Forelimb muscle (tissue), 1 donor: ENCODE measurements around the gene POC1A. TPM values are rescaled to one million over a fixed set of nuclear protein-coding genes. Genes with fewer than 3 reads are reported as not detected.
"Not testable (repeated sequence)": the region's sequence is repeated elsewhere in the genome, so short reads cannot be mapped to it uniquely, and the experiment has no call there.

Experiments used
- DNase-seq: peaks from one replicate; pipeline ENCODE4 v3.0.0-alpha.2; 2013; ENCODE audit warnings: low read depth
- polyA plus RNA-seq: library from polyadenylated mRNA; unstranded; fragments of 120-200 nt; gene quantifications from one replicate; pipeline ENCODE4 v1.2.1, GENCODE V29; 2013; ENCODE audit not compliant: insufficient read length

The POC1A gene
- polyA plus RNA-seq, 1 donor = 3.7 TPM

DNA sequence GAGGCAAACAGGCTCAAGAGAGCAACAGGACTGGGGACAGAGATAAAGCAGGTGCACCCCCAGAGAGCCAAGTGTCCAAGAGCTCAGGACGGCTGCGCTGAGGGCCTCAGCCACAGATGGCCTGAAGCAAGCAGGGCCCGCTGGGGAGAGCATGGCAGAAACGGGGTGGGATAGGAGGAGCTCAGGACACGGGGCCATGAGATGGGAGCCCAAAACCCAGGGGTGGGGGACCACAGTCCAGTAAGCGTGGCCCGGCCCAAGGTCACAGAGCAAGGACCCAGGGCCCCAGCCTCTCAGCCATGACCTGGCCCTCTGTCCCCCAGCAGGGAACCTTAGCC, 107.4 kb downstream of the POC1A start:
- no peak for DNase-seq

DNA sequence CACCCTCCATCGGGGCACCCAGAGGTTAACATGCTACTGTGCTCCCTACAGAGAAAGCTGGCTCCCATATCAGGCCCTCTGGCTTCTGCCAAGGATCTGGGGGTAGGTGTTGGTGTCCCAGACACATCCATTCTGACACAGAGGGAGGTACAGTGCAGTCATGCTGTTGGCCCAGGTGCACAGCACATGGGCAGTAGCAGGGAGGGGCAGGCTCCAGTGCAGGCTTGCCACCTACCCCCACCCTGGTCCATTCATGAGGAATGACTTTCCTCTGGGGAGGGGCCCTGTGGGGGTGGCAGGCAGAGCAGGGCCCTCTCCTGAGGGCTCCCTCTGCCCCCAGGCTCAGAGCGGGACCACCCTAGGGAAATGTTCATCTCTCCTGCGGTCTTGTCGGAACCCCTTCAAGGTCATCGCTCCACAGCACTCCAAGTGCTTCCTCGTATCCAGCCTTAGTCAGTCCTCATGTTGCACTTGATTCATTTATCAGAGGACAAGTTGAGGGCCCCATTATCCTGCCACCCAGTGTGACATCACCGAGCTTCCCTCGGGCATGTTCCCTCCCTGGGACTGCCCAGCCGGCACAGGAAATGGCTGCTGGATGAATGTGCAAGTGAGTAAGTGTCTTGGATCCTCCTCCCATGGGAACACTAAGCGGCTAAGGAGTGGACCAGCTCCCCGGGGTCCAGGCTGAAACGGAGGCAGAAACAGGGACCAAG, 107.9 kb downstream of the POC1A start:
- DNase-seq = no peak

DNA sequence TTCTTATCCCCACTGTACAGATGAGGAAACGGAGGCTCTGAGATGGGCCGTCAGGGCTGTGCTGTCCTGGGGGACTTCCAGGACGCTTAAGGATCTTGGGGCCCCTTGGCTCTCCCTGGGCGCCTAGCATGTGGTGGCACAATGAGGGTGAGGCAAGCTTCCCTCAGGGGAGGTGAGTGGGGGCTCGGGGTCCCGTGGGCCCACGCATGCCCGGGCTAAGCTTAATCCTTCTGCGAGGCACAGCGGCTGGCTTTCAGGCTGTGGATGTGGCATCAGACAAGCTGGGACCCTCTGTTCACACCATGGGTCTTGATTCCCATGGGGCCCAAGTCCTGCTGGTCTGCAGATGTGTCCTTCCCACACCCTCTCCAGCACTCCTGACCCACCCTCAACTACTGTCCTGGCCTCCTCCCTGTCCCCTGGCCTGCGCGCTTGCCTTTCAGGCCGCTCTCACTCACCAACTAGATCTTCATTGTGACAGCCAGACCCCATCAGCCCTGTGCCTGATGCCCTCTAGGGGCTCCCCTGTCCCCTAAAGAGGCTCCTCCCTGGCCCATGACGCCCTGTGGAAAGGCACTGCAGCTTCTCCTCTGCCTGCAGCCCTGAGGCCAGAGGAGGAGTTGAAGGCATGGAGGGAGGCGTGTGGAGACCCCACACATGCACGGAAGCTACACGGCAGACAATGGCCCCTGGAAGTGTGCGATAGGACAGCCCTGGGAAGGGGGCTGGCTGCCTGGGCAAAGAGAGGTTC, 109.2 kb downstream of the POC1A start:
- no peak for DNase-seq

DNA sequence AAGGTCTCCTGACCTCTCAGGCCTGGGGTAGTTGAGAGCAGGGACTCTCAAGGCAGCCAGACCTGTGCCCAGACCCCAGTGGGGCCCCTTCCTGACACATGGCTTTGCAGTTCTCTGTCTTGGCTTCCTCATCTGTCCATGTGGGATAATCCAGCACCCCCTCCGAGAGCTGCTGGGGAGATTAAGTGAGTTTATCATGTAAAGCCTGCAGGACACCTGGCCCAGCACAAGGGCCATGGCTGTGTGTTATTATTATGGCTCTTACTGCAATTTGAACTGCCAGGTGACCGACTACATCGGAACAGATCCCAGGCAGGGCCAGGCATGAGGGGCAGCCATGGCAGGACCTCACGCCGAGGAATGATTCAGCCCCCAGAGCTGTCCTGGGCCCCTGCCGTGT, 110.5 kb downstream of the POC1A start:
- DNase-seq = no peak

DNA sequence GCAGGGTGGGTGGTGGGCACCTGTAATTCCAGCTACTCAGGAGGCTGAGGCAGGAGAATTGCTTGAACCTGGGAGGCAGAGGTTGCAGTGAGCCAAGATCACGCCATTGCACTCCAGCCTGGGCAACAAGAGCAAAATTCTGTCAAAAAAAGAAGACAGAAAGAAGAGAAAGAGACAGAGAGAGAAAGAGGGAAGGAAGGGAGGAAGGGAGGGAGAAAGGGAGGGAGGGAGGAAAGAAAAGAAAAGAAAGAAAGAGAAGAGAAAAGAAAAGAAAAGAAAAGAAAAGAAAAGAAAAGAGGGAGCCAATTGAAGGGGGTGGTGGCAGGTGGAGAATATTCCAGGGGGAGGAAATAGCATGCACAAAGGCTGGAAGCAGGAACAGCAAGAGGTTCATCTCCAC, 111.2 kb downstream of the POC1A start:
- not testable (repeated sequence) for DNase-seq

DNA sequence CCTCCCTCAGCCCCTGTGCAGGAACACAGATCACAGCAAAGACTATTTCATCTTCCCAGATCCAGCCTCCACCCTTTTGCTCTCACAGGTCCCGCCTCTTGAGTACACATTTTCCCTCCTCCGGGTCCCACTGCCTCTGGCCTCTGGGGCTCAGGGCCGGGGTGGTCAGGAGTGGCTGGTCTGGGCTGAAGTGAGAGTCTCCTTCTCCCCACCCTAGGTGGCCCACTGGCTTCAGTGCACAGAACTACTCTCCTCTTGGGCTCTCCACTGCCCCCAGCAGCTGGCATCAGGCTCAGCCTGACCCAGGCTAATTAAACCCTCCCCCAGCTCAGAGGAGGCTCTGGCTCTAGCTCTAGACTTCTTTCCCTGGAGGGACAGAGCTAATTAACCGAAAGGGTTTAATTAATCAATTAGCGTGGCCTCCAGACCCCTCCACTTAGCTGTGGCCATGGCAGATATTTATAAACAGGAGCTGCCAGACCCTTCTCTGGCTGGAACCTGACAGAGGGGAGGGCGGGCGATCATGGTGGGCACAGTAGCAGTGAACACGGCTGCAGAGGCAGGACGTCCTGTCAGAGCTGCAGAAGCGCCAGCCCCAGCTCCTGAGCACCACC, 113.0 kb downstream of the POC1A start:
- DNase-seq = no peak

DNA sequence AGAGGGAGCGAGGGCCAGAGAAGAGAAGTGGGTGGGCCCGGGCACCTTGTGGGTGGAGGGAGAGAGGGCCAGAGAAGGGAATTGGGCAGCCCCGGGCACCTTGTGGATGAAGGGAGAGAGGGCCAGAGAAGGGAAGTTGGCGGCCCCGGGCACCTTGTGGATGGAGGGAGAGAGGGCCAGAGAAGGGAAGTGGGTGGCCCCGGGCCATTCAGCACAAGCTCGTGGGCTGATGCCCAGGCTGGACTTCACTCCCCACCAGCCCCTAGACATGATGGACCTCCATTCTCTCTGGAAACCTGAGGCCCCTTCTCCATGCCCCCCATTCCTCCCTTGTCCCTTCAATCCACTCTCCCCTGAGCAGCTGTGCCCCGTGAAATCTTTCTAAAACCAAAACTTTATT, 113.6 kb downstream of the POC1A start:
- no peak for DNase-seq

DNA sequence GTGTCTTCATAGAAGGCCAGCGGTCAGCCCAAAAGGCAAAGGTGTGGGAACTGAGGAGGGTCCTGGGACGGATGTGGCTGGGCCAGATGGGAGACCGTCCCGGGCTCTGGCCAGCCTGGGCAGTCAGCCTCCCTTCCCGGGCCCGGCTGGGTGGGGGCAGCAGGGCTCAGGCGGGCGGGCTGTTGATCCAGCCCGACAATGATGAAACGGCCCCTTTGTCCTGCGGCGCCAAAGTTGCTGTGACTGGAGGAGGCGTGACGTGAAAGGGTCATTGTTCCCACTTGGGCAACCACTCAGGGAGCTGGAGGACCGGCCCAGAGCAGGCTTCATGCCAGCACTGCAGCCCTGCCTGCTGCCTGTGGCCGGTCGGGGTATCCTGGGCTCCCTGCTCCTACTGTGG, 114.4 kb downstream of the POC1A start:
- DNase-seq = no peak

DNA sequence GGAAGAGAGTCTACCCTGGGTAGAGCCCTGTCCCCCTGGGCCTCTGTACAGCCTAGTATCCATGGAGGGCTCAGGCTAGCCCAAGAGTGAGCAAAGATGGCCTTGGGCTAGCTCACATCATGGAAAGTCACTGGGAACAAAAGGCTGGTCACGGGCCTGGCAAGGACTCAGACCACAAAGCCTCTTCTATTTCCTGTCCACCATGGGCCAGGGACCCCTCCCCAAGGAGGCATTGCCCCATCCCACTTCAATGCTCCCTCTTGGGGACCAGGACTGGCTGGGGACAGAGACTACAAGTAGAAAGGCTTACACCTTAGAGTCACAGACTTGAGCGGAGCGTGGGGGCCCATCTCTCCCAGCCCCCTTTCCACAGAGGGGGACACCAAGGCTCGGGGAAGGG, 114.8 kb downstream of the POC1A start:
- DNase-seq = no peak

DNA sequence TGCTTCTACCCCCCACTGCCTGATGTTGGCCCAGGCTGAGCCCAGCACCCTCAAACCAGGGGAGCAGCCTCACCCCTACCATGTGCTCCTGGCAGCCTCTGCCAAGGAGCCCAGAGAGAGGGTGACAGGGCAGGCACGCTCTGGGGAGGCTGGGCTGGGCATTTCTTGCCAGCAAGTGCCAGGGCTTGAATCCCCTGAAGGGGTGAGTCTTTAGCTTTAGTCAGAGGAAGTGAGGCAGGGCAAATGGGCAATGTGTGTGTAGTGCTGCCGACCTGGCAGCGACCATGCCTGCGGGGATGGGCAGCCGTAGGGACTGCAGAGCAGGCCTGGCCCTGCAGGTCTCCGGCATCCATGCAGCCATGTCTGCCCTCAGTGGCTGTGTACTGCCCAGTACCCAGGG, 116.0 kb downstream of the POC1A start:
- DNase-seq = no peak

DNA sequence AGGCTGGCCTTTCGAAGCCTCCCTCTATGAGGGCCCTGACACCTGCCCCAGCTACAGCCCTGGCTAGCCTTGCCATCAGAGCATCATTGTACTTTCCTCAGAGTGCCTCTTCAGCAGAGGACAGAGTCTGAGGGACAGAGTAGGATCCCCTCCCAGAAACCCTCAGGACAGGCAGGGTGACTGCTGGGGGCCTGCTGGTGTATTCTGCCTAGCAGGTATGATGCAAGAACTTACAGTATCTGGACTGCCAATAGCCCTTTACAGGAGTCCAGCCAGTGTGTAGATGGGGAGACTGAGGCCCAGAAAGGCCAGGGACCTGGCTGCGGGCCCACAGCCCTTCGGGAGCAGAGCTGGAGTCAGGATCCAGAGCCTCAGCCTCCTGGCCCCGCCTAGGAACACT, 116.9 kb downstream of the POC1A start:
- no peak for DNase-seq

DNA sequence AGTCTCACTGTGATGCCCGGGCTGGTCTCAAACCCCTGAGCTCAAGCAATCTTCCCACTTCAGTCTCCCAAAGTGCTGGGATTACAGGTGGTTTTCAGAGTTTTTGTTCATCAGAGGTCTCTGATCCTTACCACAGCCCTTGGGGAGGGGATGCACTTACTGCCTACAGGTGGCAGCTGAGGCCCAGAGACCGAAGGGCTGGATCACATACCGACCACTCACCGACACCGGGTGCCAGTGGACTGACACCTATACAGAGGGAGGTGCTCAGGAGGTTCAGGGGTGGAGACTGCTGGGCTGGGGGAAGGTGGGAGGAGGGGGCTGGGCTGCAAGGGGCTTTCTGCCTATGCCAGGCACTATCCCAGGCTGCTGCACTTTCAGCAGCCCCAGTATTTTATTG, 117.4 kb downstream of the POC1A start:
- DNase-seq = no peak

DNA sequence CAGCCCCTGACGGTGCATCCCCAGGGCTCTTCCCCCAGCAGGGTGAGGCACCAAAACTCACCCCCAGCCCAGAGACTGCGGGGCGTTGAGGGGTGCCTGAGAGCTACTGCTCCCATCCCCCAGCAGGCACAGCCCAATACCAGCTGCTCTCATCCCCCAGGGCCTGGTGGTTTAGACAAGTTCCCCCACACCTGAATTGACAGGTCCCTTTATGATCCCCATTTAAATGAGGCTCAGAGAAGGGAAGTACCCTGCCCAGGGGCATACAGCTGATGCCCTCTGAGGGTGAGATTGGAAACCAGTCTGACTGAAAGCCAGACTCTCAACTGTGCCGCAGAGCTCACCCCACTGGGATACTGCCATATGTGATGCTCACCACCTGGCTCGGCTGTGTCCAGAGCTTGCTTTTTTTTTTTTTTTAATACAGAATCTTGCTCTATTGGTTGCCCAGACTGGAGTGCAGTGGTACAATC, 118.0 kb downstream of the POC1A start:
- no peak for DNase-seq

DNA sequence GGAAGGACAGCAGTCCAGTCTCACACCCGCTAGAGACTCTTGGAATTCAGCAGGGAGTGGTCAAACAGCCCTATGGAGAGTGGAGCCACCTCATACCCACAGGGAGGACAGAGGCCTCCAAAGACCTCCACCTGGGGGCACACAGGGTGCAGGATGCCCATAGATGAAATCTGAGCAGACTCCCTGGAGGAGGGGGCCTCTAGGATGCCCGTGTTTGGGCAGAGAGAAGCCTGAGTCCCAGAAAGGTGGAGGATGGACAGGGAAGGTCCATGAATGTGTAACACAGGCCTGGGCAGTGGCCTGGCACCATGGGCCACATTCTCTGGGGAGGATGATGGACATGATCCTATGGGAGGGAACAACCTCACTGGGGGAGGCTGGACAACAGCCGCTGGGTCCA, 119.6 kb downstream of the POC1A start:
- no peak for DNase-seq

DNA sequence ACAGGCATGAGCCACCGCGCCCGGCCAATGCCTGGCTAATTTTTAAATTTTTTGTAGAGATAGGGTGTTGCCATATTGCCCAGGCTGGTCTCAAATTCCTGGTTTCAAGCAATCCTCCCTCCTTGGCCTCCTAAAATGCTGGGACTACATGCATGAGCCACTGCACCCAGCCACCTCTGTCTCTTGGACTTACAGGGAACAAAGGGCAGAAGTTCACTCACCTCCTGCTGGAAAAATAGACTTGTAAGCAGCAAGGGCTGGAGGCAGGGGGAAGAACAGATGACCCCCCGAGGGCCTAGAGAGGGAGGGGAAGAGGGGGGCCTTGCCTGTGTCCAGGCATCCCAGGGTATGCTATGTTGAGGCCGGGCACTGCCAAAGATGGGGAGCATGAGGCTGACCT, 120.0 kb downstream of the POC1A start:
- no peak for DNase-seq

DNA sequence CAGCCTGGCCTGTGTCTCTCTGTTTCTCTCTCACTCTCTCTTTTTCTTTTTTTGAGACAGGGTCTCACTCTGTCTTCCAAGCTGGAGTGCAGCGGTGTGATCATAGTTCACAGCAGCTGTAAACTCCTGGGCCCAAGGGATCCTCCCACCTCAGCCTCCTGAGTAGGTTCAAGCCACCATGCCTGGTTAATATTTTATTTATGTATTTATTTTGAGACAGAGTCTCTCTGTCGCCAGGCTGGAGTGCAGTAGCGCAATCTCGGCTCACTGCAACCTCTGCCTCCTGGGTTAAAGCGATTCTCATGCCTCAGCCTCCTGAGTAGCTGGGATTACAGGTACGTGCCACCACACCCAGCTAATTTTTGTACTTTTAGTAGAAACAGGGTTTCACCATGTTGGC, 120.5 kb downstream of the POC1A start:
- not testable (repeated sequence) for DNase-seq

DNA sequence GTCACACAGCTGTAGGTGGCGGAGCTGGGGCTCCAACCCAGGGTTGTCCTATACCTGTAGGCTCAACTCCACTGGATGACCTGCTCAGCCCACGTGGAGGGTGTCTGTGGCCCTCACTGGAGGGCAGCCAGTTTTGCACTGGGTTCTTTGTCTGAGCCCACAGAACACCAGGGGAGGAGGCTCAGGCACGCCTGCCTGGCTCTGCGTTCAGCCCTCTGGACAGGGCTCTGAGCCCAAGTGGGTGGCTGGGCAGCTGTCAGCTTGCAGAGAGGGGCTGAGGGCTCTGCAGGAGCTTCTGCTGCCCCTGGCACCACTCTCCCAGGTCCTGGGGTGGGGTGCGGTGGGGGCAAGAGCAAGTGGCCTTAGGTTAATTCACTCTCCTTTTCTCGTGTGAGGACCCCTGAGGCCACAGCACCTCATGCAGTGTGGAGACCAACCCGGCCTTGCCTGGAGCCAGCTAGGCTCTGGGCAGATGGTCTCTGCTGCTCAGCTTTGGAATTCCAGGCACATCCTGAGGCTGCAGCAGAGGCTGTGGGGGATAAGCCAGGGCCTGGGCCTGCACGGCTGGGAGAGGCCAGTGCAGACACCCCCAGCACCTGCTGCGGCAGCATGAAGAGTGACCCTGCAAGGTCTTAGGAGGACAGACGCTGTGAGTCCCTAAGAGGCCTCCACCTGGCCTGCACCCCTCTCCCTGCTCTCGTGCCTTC, 121.4 kb downstream of the POC1A start:
- no peak for DNase-seq

DNA sequence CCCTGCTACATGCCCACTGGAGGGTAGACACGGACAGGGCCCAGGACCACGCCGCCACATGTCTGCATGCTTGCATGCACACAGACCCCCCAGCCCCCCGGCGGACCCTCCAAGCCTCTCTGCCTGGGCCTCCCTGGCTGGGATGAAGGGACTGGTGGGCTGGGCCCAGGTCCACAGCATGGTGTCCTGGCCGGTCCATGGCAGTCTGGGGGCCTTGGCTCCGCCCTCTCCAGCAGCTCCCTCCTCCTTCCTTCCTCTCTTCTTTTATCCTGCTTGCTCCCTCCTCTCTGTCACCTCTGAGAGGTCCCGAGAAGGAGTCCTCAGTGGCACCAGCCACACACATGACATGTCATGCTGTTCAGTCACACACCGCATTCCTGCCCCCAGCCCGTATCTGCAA, 122.3 kb downstream of the POC1A start:
- no peak for DNase-seq

DNA sequence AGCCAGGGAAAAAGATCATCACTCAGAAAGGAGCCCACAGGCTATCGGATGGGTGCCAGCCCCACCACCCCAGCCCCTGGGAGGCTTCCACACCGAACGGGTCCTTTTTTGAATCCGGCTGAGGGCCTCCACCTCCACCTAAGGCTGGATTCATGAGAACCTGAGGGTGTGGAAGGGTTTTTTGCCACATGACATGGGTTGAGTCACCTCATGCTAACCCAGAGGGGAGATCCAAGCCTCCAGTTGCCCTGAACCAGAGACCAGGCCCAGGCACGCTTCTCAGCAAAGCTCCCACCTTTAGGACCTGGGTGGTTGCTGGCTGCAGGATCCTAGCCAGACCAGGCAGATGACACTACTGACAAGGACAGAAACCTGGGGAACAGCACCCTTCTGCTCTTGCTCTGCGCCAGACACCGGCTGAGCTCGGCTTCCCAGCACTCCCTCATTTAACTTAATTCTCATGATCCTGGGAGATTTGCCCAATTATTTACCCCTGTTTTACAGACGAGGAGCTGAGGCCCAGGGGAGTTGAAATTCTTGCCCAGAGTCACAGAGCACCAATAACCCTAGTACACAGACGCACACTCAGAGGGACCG, 123.4 kb downstream of the POC1A start:
- DNase-seq = no peak

DNA sequence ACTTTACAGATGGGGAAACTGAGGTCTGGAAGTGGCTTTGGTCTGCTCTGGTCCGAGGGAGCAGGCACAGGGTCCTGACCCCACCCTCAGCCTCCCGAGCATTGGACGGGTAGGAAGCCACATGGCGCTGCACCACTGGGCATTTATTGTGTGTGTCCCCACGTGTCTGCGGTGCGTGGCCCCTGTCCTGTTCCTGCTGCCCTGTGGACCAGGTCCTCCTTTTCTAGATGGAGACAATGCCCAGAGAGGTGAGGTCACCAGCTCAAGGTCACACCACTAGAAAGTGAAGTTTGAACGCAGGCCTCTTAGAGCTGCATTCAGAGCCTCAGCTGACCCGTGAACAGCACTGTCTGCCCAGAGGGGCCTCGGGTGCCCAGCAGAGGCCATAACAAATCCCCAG, 124.7 kb downstream of the POC1A start:
- DNase-seq = no peak

DNA sequence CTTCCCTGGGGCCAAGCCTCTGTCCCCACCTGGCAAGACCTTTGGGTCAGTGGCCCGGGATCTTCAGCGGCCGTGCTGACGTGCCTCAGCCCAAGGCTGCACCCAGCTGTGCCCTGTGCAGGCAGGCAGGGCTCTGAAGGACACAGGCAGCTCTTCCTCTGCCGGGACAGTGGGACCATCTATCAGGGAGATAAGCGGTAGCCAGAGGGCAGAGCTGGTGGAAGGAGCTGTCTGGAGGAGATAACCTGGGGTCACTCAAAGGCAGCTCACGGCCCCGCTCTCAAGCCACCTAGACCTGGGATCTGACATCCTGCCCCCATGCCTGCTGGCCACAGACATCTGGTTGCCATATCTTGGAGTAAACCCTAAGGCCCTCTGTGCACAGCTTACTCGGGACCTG, 125.2 kb downstream of the POC1A start:
- no peak for DNase-seq

DNA sequence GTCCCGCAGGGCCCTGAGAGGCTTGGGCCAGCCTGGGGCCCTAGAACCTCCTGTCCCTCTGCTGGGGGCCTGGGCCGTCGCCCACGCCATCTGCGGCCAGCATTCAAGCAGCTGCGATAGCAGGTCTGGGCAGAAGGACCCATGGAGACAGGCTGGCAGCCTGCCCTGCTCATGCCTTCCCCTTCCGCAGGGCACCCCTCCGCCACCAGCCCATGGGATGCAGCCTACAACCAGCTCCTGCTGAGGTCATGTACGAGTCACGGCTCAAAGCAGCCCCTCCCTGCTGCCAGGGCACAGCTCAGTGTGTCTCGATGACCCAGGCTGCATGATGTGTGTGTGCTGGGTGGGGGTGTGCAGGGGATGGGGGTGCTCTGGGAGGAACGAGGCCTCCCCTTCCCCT, 125.7 kb downstream of the POC1A start:
- no peak for DNase-seq
